Neural progenitor cell (in vitro differentiated cells): ENCODE data around the gene CSNK1G1. TPM values are rescaled to one million over a fixed set of nuclear protein-coding genes. Genes with fewer than 3 reads are reported as not detected.

Experiments used
- DNase-seq: peaks from one replicate; pipeline ENCODE4 v3.0.0-alpha.2; 2016; ENCODE audit warnings: low spot score
- H2AFZ ChIP-seq: fragments of 200-600 bp; sonication (generic); replicated peaks from 2 replicates; pipeline ENCODE4 v1.6.1; 2016; ENCODE audit warnings: antibody characterized with exemption
- H3F3A ChIP-seq: fragments of 200-600 bp; sonication (generic); 2 replicates; pipeline ENCODE4 v1.6.1; 2016; ENCODE audit warnings: antibody characterized with exemption, low read depth
- H3K27ac ChIP-seq: fragments of 200-600 bp; sonication (generic); 2 replicates; pipeline ENCODE4 v1.5.1; 2016; ENCODE audit warnings: mild to moderate bottlenecking
- H3K27me3 ChIP-seq: fragments of 200-600 bp; sonication (generic); 2 replicates; pipeline ENCODE4 v1.6.1; 2016; ENCODE audit warnings: mild to moderate bottlenecking, moderate library complexity
- H3K36me3 ChIP-seq: fragments of 200-600 bp; sonication (generic); 2 replicates; pipeline ENCODE4 v1.5.1; 2016
- H3K4me1 ChIP-seq: fragments of 200-600 bp; sonication (generic); 2 replicates; pipeline ENCODE4 v1.6.1; 2016; ENCODE audit warnings: mixed run types
- H3K4me2 ChIP-seq: fragments of 200-600 bp; sonication (generic); 2 replicates; pipeline ENCODE4 v1.6.1; 2016
- H3K4me3 ChIP-seq: fragments of 200-600 bp; sonication (generic); 2 replicates; pipeline ENCODE4 v1.5.1; 2016
- H3K79me2 ChIP-seq: fragments of 200-600 bp; sonication (generic); 2 replicates; pipeline ENCODE4 v1.6.1; 2016; ENCODE audit warnings: low read depth
- H3K9ac ChIP-seq: fragments of 200-600 bp; sonication (generic); 2 replicates; pipeline ENCODE4 v1.6.1; 2016
- H3K9me3 ChIP-seq: fragments of 200-600 bp; sonication (generic); 2 replicates; pipeline ENCODE4 v1.5.1; 2016; ENCODE audit warnings: low read depth
- H4K20me1 ChIP-seq: fragments of 200-600 bp; sonication (generic); 2 replicates; pipeline ENCODE4 v1.6.1; 2016; ENCODE audit warnings: low read depth
- H3K27ac Mint-ChIP-seq: 3 replicates; pipeline ENCODE4 v1.8.0; 2021; ENCODE audit warnings: mixed read lengths
- H3K27me3 Mint-ChIP-seq: 2 replicates; pipeline ENCODE4 v1.8.0; 2022; ENCODE audit warnings: low read depth, mild to moderate bottlenecking, inconsistent platforms, moderate library complexity, mixed read lengths; ENCODE audit not compliant: insufficient read depth
- H3K36me3 Mint-ChIP-seq: 3 replicates; pipeline ENCODE4 v1.8.0; 2021; ENCODE audit warnings: mixed read lengths
- H3K4me1 Mint-ChIP-seq: 3 replicates; pipeline ENCODE4 v1.8.0; 2021; ENCODE audit warnings: mixed read lengths
- H3K4me3 Mint-ChIP-seq: 3 replicates; pipeline ENCODE4 v1.8.0; 2021; ENCODE audit warnings: mild to moderate bottlenecking, moderate library complexity, mixed read lengths
- H3K9me3 Mint-ChIP-seq: 3 replicates; pipeline ENCODE4 v1.8.0; 2020; ENCODE audit warnings: mixed read lengths
- EZH2 ChIP-seq: fragments of 200-600 bp; sonication (generic); IDR thresholded peaks from 2 replicates; pipeline ENCODE4 v1.6.1; 2017; ENCODE audit warnings: antibody characterized with exemption, mild to moderate bottlenecking, moderate library complexity
- EZH2phosphoT487 ChIP-seq: fragments of 200-600 bp; sonication (generic); IDR thresholded peaks from 2 replicates; pipeline ENCODE4 v1.6.1; 2017; ENCODE audit warnings: antibody characterized with exemption
- total RNA-seq: library from RNA; depleted of rRNA; stranded (reverse); fragments of >200 nt; gene quantifications from 2 replicates; pipeline ENCODE4 v1.2.3, GENCODE V29; 2015; ENCODE audit warnings: low replicate concordance
- TF ChIP-seq, protein P1 (sequence below): fragments of 200-600 bp; sonication (generic); IDR thresholded peaks from 2 replicates; pipeline ENCODE4 v1.5.1; 2017; ENCODE audit warnings: antibody characterized with exemption, mild to moderate bottlenecking

The CSNK1G1 gene
- total RNA-seq, 1 donor from 2014 or later, result 23.0 TPM

DNA sequence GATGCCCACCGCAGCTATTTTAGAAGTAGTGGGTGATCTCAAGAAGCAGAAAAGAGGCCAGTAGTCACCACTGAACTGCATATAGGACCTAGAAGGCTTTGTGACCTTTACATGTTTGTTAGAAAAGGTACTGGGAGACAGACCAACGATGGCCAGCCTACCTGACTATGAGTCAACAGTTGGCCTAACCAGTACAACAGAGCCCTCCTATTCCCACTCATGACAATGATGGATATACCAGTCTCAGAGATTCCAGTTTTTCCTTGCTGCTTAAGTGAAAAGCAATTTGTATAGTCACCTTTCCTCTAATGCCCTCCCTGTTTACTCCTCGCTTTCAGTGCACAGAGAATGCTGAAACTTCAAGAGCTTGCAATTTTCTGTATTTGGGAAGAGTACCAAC, 106.6 kb downstream of the CSNK1G1 start:
- no peak overlapping the region for H3K4me2 ChIP-seq
- H3K27ac ChIP-seq, result no peak overlapping the region
- H3K36me3 Mint-ChIP-seq, result peaks cover 4% of the 10 kb centered on the region
- TF ChIP-seq EZH2, result no peak
- TF ChIP-seq, protein P1, sequence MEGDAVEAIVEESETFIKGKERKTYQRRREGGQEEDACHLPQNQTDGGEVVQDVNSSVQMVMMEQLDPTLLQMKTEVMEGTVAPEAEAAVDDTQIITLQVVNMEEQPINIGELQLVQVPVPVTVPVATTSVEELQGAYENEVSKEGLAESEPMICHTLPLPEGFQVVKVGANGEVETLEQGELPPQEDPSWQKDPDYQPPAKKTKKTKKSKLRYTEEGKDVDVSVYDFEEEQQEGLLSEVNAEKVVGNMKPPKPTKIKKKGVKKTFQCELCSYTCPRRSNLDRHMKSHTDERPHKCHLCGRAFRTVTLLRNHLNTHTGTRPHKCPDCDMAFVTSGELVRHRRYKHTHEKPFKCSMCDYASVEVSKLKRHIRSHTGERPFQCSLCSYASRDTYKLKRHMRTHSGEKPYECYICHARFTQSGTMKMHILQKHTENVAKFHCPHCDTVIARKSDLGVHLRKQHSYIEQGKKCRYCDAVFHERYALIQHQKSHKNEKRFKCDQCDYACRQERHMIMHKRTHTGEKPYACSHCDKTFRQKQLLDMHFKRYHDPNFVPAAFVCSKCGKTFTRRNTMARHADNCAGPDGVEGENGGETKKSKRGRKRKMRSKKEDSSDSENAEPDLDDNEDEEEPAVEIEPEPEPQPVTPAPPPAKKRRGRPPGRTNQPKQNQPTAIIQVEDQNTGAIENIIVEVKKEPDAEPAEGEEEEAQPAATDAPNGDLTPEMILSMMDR, result no peak
- TF ChIP-seq EZH2phosphoT487, result no peak
- DNase-seq, result no peak
- H3K4me1 ChIP-seq, result no peaks in the 10 kb centered on the region
- no peaks in the 10 kb centered on the region for H3F3A ChIP-seq
- no peaks in the 10 kb centered on the region for H4K20me1 ChIP-seq
- no peak overlapping the region for H2AFZ ChIP-seq
- no peaks in the 10 kb centered on the region for H3K9me3 ChIP-seq
- H3K4me3 Mint-ChIP-seq, result no peak overlapping the region
- peaks cover 8% of the 10 kb centered on the region for H3K4me1 Mint-ChIP-seq
- no peak overlapping the region for H3K4me3 ChIP-seq
- H3K79me2 ChIP-seq, result peaks cover 6% of the 10 kb centered on the region
- no peaks in the 10 kb centered on the region for H3K36me3 ChIP-seq
- no peaks in the 10 kb centered on the region for H3K9me3 Mint-ChIP-seq
- H3K9ac ChIP-seq, result no peak overlapping the region
- H3K27me3 ChIP-seq, result no peaks in the 10 kb centered on the region
- no peak overlapping the region for H3K27ac Mint-ChIP-seq
- peaks cover 2% of the 10 kb centered on the region for H3K27me3 Mint-ChIP-seq

DNA sequence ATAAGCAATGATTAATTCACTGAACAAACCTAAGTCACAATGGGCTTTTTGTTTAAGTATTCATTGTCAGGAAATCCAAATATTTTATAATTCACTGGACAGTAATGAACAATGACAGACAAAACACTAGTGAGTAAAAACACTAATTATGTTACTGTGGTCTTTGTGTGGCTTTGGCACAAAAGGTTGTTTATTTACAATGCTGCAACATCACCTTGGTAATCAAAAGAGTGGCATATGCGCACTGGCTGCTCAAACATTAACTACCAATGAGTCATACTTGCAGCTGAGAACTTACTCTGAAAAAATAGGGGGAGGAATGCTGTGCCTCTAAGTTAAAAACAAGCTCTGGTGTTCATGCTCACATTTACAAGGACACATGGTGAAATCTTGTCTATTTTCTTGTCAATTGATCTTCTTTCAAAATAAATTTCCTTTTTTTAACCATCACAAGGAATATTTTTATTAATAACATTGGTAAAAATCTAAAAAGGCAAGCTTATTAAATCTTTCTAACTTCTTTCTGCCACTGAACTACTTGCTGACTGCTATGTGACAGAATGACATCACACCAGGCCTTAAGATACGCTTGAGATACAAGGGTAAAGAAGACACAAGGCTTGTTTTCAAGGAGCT, 107.9 kb downstream of the CSNK1G1 start:
- no peak overlapping the region for H3K27ac ChIP-seq
- peak overlapping the region; percentile 21 for H3K27ac Mint-ChIP-seq
- TF ChIP-seq, protein P1, result no peak
- TF ChIP-seq EZH2phosphoT487 (no peak), EZH2 (no peak)
- H3K4me3 ChIP-seq, result no peak overlapping the region
- H3K79me2 ChIP-seq, result peaks cover 6% of the 10 kb centered on the region
- H3K9me3 Mint-ChIP-seq, result no peaks in the 10 kb centered on the region
- H3K27me3 Mint-ChIP-seq, result peaks cover 2% of the 10 kb centered on the region
- no peaks in the 10 kb centered on the region for H3F3A ChIP-seq
- H3K27me3 ChIP-seq, result no peaks in the 10 kb centered on the region
- peaks cover 6% of the 10 kb centered on the region for H3K36me3 Mint-ChIP-seq
- no peaks in the 10 kb centered on the region for H3K9me3 ChIP-seq
- H3K4me3 Mint-ChIP-seq, result no peak overlapping the region
- H3K4me2 ChIP-seq, result no peak overlapping the region
- peaks cover 8% of the 10 kb centered on the region for H3K4me1 Mint-ChIP-seq
- no peaks in the 10 kb centered on the region for H3K36me3 ChIP-seq
- no peaks in the 10 kb centered on the region for H3K4me1 ChIP-seq
- no peaks in the 10 kb centered on the region for H4K20me1 ChIP-seq
- no peak overlapping the region for H2AFZ ChIP-seq
- no peak for DNase-seq
- H3K9ac ChIP-seq, result no peak overlapping the region

DNA sequence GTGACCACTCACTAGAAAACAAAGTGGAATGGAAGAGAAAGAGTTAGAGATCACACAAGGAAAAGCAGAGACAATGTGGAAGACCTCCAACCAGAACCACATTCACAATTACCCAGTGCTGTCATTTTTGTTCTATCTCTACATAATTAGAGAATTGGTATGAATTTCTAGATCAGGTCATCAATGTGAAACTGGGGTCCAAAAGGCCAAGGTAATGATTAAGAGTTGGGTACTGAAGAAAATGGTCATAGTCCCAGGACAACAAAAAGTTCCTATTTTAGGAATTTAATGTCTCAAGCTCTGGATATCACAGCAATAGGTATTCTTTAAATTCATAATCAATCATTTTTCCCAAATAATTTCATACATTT, 108.5 kb downstream of the CSNK1G1 start:
- no peaks in the 10 kb centered on the region for H3K27me3 ChIP-seq
- no peaks in the 10 kb centered on the region for H3K9me3 ChIP-seq
- Mint-ChIP-seq H3K4me1 (peaks cover 8% of the 10 kb centered on the region), H3K27me3 (peaks cover 2% of the 10 kb centered on the region), H3K9me3 (no peaks in the 10 kb centered on the region), H3K27ac (no peak overlapping the region), H3K4me3 (no peak overlapping the region), H3K36me3 (peaks cover 6% of the 10 kb centered on the region)
- H4K20me1 ChIP-seq, result no peaks in the 10 kb centered on the region
- no peaks in the 10 kb centered on the region for H3K36me3 ChIP-seq
- no peak overlapping the region for H3K4me3 ChIP-seq
- no peaks in the 10 kb centered on the region for H3K4me1 ChIP-seq
- no peaks in the 10 kb centered on the region for H3F3A ChIP-seq
- peaks cover 6% of the 10 kb centered on the region for H3K79me2 ChIP-seq
- H2AFZ ChIP-seq, result no peak overlapping the region
- no peak overlapping the region for H3K4me2 ChIP-seq
- H3K27ac ChIP-seq, result no peak overlapping the region
- no peak for TF ChIP-seq EZH2
- TF ChIP-seq, protein P1, result no peak
- no peak for TF ChIP-seq EZH2phosphoT487
- DNase-seq, result no peak
- no peak overlapping the region for H3K9ac ChIP-seq
